Ascending aorta (tissue), 2 donors: ENCODE measurements around the gene SYNPO2. TPM values are rescaled to one million over a fixed set of nuclear protein-coding genes. Genes with fewer than 3 reads are reported as not detected.
A peak's percentile ranks its signal among the peaks of the same experiment; 100 is the strongest.
"Not testable (repeated sequence)": the region's sequence is repeated elsewhere in the genome, so short reads cannot be mapped to it uniquely, and the experiment has no call there.

Experiments
- DNase-seq, 2 donors: peaks; one replicate each; pipeline ENCODE4 v3.0.0-alpha.2; 2019; ENCODE audit warnings: low spot score in 2 of 2
- H3K27ac ChIP-seq, 2 donors: fragments of 200-600 bp; sonication (generic); one replicate each; pipeline ENCODE4 v1.5.1; 2016 to 2017; ENCODE audit warnings: mild to moderate bottlenecking in 1 of 2
- H3K27me3 ChIP-seq: fragments of 200-600 bp; sonication (generic); one replicate; pipeline ENCODE4 v1.5.1; 2017
- H3K36me3 ChIP-seq, 2 donors: fragments of 200-600 bp; sonication (generic); one replicate each; pipeline ENCODE4 v1.5.1; 2016
- H3K4me1 ChIP-seq, 2 donors: fragments of 200-600 bp; sonication (generic); one replicate each; pipeline ENCODE4 v1.5.1; 2016 to 2017; ENCODE audit warnings: mild to moderate bottlenecking in 1 of 2
- H3K4me3 ChIP-seq, 2 donors: fragments of 200-600 bp; sonication (generic); one replicate each; pipeline ENCODE4 v1.5.1; 2016 to 2017; ENCODE audit warnings: mild to moderate bottlenecking in 1 of 2
- H3K9me3 ChIP-seq, 2 donors: fragments of 200-600 bp; sonication (generic); one replicate each; pipeline ENCODE4 v1.5.1; 2016
- intact Hi-C: fragments of 100-400 bp; cut with DNase I; formaldehyde crosslinking; loops from one replicate; pipeline ENCODE4 v1.15.1; 2023
- total RNA-seq: library from RNA; depleted of rRNA; stranded (reverse); fragments of >200 nt; gene quantifications from one replicate; pipeline ENCODE4 v1.1.0, GENCODE V29; 2016
- TF ChIP-seq, protein P1 (sequence below), 3 experiments: fragments of 200-600 bp in 2 of 3; fragments of 450-650 bp in 1 of 3; sonication (generic) in 2 of 3; IDR thresholded peaks; one replicate each; pipeline ENCODE4 v1.5.1; 2016 to 2019; ENCODE audit warnings: antibody characterized with exemption in 3 of 3, mild to moderate bottlenecking in 1 of 3, moderate library complexity in 1 of 3

Gene SYNPO2
- total RNA-seq, 1 donor from 2014 or later = 178 TPM

DNA sequence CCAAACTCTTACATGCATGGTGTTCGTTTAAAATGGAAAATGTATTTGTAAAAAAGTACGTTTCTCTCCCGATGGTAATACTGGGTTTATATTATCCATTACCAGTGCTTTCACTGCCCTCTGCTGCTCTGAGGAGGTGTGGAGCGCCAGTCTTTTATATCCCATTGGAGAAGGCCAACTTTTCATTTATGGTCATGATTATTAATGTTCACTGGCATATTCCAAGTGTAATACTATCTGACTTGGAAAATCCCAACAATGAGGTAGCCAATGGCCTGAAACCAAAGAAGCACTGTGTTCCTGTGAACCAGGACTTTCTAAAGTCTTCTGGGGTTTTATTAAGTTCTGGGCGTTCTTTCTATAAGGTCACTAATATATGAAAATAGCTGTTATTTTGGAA lies 80.7 kb downstream of the SYNPO2 start:
- Histone ChIP-seq H3K27me3 (no peaks in the 10 kb centered on the region), H3K27ac (peak overlapping the region; percentile 84 to 85), H3K36me3 (no peaks in the 10 kb centered on the region), H3K4me3 (peak overlapping the region in 1 of 2 donors; percentile 20), H3K4me1 (peaks cover 19 to 66% of the 10 kb centered on the region in 2 donors), H3K9me3 (no peaks in the 10 kb centered on the region)
- peak in 1 of 2 donors; percentile 87 for DNase-seq
- intact Hi-C loops = loop anchor here (1.0 to 2.0 kb wide), 4 partner anchors 79 to 227 kb away; partner anchors contain the start of gene SEC24D
- TF ChIP-seq, protein P1, sequence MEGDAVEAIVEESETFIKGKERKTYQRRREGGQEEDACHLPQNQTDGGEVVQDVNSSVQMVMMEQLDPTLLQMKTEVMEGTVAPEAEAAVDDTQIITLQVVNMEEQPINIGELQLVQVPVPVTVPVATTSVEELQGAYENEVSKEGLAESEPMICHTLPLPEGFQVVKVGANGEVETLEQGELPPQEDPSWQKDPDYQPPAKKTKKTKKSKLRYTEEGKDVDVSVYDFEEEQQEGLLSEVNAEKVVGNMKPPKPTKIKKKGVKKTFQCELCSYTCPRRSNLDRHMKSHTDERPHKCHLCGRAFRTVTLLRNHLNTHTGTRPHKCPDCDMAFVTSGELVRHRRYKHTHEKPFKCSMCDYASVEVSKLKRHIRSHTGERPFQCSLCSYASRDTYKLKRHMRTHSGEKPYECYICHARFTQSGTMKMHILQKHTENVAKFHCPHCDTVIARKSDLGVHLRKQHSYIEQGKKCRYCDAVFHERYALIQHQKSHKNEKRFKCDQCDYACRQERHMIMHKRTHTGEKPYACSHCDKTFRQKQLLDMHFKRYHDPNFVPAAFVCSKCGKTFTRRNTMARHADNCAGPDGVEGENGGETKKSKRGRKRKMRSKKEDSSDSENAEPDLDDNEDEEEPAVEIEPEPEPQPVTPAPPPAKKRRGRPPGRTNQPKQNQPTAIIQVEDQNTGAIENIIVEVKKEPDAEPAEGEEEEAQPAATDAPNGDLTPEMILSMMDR (IDR thresholded peaks at IDR 0.05) = peak; percentile 60 to 78 (median 71)

DNA sequence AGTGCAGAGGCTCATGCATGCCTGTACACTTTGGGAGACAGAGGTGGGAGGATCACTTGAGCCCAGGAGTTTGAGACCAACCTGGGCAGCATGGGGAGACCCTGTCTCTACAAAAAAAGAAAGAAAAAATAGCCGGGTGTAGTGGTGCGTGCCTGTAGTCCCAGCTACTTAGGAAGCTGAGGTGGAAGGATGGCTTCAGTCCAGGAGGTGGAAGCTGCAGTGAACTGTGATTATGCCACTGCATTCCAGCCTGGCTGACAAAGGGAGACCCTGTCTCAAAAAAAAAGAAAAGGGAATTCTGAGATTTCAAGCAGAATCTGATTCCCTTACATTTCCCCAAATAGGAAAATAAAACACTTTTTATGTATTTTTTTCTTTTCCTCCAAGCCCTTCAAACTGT lies 83.5 kb downstream of the SYNPO2 start:
- TF ChIP-seq, protein P1 (IDR thresholded peaks at IDR 0.05) = no peak
- Histone ChIP-seq H3K27me3 (no peaks in the 10 kb centered on the region), H3K4me1 (peaks cover 17 to 58% of the 10 kb centered on the region in 2 donors), H3K4me3 (no peak overlapping the region), H3K9me3 (no peaks in the 10 kb centered on the region), H3K36me3 (no peaks in the 10 kb centered on the region), H3K27ac (peak overlapping the region; percentile 61 to 85)
- intact Hi-C loops = no loop called here
- no peak for DNase-seq

DNA sequence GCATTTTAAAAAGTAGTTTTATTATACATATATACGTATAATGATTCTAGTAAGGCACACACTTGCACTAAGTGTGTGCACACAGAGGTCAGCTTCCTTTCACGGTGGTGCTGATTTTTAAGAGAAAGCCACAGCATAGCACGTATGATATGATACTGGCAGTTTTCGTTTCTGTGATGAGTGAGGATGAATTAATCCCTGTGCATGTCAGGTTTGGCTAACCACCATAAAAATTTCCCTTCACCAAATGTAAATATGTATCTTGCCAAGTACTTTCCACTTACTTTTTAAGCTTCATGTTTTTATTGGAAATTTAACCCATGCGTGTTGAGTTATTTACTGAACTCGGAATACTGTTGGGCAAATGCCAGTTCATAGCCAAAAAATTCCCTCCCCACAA lies 84.6 kb downstream of the SYNPO2 start:
- Histone ChIP-seq H3K27ac (peak overlapping the region; percentile 61 to 85), H3K4me1 (peaks cover 15 to 57% of the 10 kb centered on the region in 2 donors), H3K27me3 (no peaks in the 10 kb centered on the region), H3K4me3 (peak overlapping the region in 1 of 2 donors; percentile 16), H3K9me3 (no peaks in the 10 kb centered on the region), H3K36me3 (no peaks in the 10 kb centered on the region)
- TF ChIP-seq, protein P1 (IDR thresholded peaks at IDR 0.05) = no peak
- DNase-seq = no peak
- intact Hi-C loops = no loop called here

DNA sequence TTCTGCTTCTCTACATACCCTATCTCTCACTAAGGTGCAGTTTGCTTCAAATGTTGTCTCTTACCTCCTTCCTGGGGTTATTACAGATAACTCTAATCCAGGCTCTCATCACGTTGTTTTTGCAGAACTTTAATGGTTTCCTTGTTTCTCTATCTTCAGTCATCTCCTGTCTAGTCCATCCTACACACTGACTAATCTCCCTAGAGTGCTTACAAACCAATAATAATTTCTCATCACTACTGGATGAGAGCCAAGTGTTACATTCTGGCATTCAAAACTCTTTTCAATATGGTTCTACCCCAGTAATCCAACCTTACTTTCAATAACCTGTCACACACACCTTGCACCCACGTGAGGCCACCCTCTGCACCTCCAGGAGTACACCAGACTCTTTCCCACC lies 86.1 kb downstream of the SYNPO2 start:
- TF ChIP-seq, protein P1 (IDR thresholded peaks at IDR 0.05) = no peak
- H3K27ac ChIP-seq = peak overlapping the region; percentile 61 to 85
- DNase-seq = no peak
- H3K4me3 ChIP-seq = no peak overlapping the region
- no peaks in the 10 kb centered on the region for H3K36me3 ChIP-seq
- no peaks in the 10 kb centered on the region for H3K27me3 ChIP-seq
- intact Hi-C loops = no loop called here
- H3K4me1 ChIP-seq = peaks cover 11 to 55% of the 10 kb centered on the region in 2 donors
- H3K9me3 ChIP-seq = no peaks in the 10 kb centered on the region

DNA sequence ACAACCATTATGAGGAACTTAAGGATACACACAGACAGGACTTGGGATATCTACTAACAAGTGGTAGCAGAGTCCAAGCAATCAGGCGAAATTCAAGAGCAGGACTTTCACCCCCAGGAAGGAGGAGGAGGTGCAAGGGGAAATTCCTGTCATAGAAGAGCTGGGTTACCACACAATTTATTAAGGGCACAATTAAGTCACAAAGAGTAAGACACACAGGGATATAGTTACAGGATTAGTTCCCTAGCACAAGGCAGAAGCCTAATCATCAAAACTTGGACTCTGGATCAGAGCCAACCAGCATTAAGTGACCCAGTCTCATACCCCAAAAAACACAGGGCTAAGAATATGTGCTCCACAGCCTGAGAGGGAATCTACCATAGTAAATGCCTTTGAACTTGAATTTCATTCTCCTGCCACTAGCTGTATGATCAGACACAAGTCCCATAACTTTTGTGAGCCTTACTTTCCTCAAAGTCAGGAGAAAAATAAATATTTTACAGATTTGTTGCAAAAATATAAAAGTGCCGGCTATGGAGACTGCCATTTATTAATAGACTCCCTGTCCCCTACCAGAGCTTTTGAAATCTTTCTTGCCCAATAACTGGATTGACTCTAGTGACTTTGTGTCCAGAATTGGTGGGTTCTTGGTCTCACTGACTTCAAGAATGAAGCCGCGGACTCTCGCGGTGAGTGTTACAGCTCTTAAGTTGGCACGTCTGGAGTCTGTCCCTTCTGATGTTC lies 87.0 kb downstream of the SYNPO2 start:
- Histone ChIP-seq H3K4me3 (no peak overlapping the region), H3K27me3 (no peaks in the 10 kb centered on the region), H3K36me3 (no peaks in the 10 kb centered on the region), H3K27ac (peak overlapping the region; percentile 61 to 85), H3K4me1 (peaks cover 16 to 59% of the 10 kb centered on the region in 2 donors), H3K9me3 (no peaks in the 10 kb centered on the region)
- TF ChIP-seq, protein P1 (IDR thresholded peaks at IDR 0.05) = no peak
- intact Hi-C loops = no loop called here
- DNase-seq = no peak

DNA sequence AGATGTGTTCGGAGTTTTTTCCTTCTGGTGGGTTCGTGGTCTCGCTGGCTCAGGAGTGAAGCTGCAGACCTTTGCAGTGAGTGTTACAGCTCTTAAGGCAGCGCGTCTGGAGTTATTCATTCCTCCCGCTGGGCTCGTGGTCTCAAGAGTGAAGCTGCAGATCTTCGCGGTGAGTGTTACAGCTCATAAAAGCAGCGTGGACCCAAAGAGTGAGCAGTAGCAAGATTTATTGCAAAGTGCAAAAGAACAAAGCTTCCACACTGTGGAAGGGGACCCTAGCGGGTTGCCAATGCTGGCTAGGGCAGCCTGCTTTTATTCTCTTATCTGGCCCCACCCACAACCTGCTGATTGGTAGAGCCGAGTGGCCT lies 87.5 kb downstream of the SYNPO2 start:
- H3K9me3 ChIP-seq, DNase-seq, H3K36me3 ChIP-seq, H3K4me3 ChIP-seq, H3K27me3 ChIP-seq, intact Hi-C loops: not testable (repeated sequence)
- H3K27ac ChIP-seq = peak overlapping the region; percentile 61 to 85
- peaks cover 18 to 63% of the 10 kb centered on the region in 2 donors for H3K4me1 ChIP-seq

DNA sequence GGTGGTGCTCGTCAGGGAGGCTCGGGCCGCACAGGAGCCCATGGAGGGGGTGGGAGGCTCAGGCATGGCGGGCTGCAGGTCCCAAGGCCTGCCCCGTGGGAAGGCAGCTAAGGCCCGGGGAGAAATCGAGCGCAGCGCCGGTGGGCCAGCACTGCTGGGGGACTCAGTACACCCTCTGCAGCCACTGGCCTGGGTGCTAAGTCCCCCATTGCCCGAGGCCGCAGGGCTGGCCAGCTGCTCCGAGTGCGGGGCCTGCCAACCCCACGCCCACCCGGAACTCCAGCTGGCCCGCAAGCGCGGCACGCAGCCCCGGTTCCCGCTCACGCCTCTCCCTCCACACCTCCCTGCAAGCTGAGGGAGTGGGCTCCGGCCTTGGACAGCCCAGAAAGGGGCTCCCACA lies 88.4 kb downstream of the SYNPO2 start:
- H3K27me3 ChIP-seq, intact Hi-C loops, H3K4me3 ChIP-seq, DNase-seq, H3K36me3 ChIP-seq, H3K9me3 ChIP-seq: not testable (repeated sequence)
- Histone ChIP-seq H3K27ac (peak overlapping the region; percentile 38 to 41), H3K4me1 (peaks cover 23 to 62% of the 10 kb centered on the region in 2 donors)
